HTERT RPE-1 (cell line): ENCODE results near the gene NR3C1.

Experiments used
- in situ Hi-C: fragments of 300-500 bp; cut with MboI; formaldehyde crosslinking; loops from 4 replicates; pipeline ENCODE4 v1.14.3; 2020; ENCODE audit warnings: low sequenced_read_pairs

NR3C1 gene

DNA sequence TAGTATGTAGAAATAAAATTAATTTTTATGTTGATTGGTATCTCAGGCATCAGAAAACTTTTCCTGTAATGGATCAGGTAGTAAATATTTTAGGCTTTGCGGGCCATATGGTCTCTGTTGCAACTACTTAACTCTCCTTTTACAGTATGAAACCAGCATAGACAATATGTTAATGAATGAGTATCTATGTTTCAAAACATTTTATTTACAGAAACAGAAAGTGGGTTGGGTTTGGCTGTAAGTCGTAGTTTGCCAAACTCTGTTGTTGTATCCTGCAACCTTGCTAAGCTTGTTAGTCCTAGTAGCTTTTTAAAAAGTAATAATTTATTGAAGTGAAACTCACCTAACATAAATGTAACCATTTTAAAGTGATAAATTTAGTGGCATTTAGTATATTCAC lies 132.1 kb downstream of the NR3C1 start:
- in situ Hi-C loops: no loop called here

GRCh38 chr5:143268388-143268787 lies 135.1 kb downstream of the NR3C1 start:
- in situ Hi-C loops: no loop called here

DNA sequence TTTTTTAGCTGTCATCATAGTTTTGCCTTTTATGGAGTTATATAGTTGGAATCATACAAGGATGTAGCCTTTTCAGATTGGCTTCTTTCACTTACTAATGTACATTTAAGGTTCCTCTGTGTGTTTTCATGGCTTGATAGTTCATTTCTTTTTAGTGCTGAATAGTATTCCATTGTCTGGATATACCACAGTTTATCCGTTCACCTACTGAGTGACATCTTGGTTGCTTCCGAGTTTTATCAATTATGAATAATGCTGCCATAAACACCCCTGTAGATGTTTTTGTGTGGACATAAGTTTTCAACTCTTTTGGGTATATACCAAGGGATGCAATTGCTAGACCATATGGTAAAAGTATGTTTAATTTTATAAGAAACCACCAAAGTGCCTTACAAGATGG lies 136.3 kb downstream of the NR3C1 start:
- in situ Hi-C loops: no loop called here

- in situ Hi-C loops: no loop called here
Measured at GRCh38 chr5:143265995-143266394, 137.5 kb downstream of the NR3C1 start.

GRCh38 chr5:143263272-143263810 lies 140.1 kb downstream of the NR3C1 start:
- in situ Hi-C loops: no loop called here

GRCh38 chr5:143262393-143263174 lies 140.9 kb downstream of the NR3C1 start:
- in situ Hi-C loops: no loop called here

- in situ Hi-C loops: no loop called here
Measured at GRCh38 chr5:143261748-143262392, 141.6 kb downstream of the NR3C1 start.

DNA sequence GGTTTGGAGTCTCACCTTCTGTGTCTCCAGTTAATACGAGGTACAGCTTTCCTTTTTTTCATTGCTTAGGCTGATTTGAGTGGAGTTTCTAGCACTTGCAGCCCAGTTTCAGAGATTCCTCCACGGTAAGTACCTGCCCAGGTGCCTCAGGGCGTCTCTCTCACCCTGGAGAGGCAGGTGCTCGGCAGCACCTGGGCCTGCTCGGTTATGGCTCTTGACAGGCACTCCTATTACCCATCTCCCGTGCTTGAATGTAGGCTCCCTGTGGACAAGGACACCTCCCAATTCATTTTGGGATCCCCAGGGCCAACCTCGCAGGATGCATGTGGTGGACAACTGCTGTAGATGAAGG lies 144.3 kb downstream of the NR3C1 start:
- in situ Hi-C loops: no loop called here

DNA sequence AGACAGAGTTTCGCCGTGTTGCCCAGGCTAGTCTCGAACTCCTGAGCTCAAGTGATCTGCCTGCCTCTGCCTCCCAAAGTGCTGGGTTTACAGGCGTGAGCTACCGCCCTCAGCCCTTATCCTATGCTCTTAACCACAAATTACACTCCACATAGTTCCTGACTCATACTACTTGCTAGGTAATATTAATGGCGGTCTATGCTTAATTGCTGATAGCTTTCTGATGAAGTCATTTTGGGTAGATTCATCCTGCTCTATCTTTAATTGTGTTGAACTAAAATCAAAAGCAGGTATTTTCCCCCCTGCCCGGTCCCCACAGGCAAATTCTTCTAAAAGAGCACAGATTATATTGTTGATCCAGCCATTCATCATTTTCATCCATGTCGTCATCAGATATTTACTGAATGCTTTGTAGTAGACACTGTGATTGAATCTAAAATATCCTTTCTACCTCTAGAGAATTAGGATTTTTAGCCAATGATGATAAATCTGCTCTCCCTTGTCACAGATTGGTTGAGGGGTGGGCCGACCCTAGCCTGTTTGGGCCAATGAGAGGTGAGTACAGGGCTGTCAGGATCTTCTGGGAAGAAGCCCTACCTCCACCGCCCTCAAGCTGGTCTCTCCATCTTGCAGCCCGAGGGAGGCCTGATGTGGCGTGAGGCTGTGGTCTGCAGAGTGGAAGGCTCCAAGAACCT lies 144.8 kb downstream of the NR3C1 start:
- in situ Hi-C loops: no loop called here

DNA sequence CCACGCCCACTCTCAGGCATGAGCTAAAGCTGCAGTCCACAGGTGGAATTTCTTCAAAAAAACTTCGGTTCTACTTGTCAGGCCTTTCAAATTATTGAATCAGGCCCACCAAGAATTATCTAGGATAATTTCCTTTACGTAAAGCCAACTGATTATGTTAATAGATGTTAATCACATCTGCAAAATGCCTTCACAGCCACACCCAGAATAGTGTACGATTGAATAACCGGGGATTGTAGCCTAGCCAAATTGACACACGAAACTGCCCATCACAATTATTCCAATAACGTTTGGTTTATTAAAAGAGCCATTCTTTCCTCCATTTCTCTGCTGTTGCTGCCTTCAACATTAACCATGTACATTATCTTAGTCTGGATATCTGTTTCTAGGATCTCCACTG lies 148.7 kb downstream of the NR3C1 start:
- in situ Hi-C loops: no loop called here

DNA sequence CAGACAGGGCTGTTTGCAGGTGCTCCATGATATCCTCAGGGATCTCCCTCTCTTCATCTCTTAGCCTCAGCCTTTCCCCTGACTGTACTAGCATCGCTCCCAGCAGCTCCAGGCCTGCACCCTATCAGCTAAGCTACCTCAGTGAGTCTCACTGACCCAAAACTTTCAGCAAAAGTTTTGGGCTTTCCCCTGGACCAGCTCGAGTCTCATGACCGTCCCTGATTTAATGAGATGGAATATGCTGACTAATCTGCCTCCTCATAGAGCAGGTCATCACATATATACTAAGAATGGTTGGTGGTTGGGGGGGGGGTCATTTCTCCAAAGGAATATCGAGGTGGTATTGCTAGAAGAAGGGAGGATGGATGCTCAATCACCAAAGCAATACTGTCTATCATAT lies 151.5 kb downstream of the NR3C1 start:
- in situ Hi-C loops: no loop called here

- in situ Hi-C loops: no loop called here
Measured at GRCh38 chr5:143251190-143251589, 152.3 kb downstream of the NR3C1 start.

- in situ Hi-C loops: no loop called here
Measured at GRCh38 chr5:143249851-143250250, 153.6 kb downstream of the NR3C1 start.

DNA sequence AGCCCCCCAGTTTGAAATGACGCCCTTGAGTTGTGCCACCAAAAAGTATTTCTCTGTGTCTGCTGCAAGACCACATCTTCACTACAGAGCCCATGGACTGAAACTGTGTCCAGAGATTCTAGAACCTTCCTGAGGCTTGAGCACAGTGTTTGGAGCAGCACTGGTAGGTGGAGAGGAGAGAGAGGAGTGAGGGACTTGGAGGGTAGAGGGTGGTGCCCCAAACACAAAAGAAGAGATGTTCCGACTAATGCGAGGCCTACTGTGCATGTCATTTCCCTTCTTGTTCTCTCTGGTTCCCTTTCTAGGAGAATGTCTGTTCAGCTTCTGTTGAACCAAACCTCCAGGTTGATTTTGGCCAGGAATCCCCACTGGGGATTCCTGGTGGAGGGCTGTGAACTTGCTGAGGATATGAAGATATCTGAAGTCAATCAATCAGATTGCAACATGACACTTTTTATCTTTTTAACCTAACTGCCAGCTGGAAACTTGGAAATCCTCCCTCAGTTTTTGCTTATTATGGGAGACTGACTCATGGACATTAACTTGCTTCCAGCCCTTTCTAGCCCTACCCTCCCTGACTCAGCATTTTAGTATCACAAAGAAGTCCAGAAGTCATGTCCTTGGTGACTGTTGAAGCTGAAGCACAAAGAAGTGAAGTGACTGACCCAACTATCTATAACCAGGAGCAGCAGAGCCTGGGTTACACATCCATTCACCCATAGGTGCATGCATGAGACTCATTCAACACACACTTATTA lies 154.5 kb downstream of the NR3C1 start:
- in situ Hi-C loops: no loop called here

- in situ Hi-C loops: no loop called here
Measured at GRCh38 chr5:143248391-143248790, 155.1 kb downstream of the NR3C1 start.

- in situ Hi-C loops: no loop called here
Measured at GRCh38 chr5:143247134-143247815, 156.2 kb downstream of the NR3C1 start.

GRCh38 chr5:143245929-143246561 lies 157.4 kb downstream of the NR3C1 start:
- in situ Hi-C loops: no loop called here

- in situ Hi-C loops: no loop called here
Measured at GRCh38 chr5:143244990-143245389, 158.5 kb downstream of the NR3C1 start.

DNA sequence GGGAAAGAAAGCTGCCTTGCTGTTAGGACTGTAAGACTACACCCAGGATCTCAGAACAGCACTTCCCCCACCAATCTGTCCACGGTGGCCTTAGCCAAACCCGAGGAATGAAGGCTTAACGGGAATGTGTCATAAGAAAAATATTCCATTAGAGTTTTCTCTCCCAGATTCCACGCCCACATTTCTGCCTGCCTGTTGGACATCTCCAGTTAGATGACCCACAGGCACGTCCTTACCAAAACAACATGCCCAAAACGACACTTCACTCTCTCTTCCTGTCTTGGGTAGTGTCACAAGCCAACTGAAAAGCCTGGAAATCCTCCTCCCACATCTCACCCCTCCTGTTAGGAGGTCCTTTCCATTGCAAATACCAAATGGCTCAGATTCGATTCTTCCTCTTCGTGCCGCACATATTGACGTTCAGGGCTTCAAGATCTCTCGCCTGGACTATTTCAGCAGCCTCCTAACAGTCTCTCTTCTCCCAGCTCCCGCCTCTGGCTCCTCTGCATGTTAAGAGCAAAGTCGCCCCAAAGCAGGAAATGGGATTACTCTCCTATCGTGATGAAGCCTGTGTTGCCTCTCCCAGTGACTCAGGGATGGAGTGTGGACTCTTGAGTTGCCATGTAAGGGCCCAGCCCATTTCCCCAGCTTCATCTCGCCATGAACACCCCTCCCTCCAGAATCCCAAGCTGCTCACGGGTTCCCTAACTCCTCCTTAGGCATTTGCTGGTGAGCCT lies 159.3 kb downstream of the NR3C1 start:
- in situ Hi-C loops: no loop called here
